Neural cell (in vitro differentiated cells): Measurements from ENCODE around the gene GEMIN2. TPM values are rescaled to one million over a fixed set of nuclear protein-coding genes. Genes with fewer than 3 reads are reported as not detected.

Experiments
- H2AFZ ChIP-seq: fragments of 200-600, 300-800 bp; sonication (generic), shearing (Covaris generic); 2 replicates; pipeline ENCODE4 v1.6.0; 2014; ENCODE audit warnings: low read depth, mild to moderate bottlenecking, antibody characterized with exemption, low read length, moderate library complexity
- H3F3A ChIP-seq: fragments of 200-600 bp; shearing (Covaris generic); 2 replicates; pipeline ENCODE4 v1.6.1; 2016; ENCODE audit warnings: mild to moderate bottlenecking, moderate library complexity, mixed read lengths, antibody characterized with exemption, low read length; ENCODE audit not compliant: insufficient read depth, poor library complexity, severe bottlenecking
- H3K27ac ChIP-seq: fragments of 200-600, 300-800 bp; sonication (generic), shearing (Covaris generic); 2 replicates; pipeline ENCODE4 v1.5.1; 2014; ENCODE audit warnings: mild to moderate bottlenecking, low read length, moderate library complexity
- H3K27me3 ChIP-seq: fragments of 300-800, 200-600 bp; sonication (generic), shearing (Covaris generic); 2 replicates; pipeline ENCODE4 v1.6.0; 2014; ENCODE audit warnings: mild to moderate bottlenecking, low read depth, low read length, moderate library complexity; ENCODE audit not compliant: insufficient read depth
- H3K36me3 ChIP-seq: fragments of 300-800, 200-600 bp; sonication (generic), shearing (Covaris generic); 2 replicates; pipeline ENCODE4 v1.5.1; 2014; ENCODE audit warnings: mild to moderate bottlenecking, antibody characterized with exemption, low read length, moderate library complexity; ENCODE audit not compliant: insufficient read depth
- H3K4me2 ChIP-seq: fragments of 300-800, 200-600 bp; sonication (generic), shearing (Covaris generic); 2 replicates; pipeline ENCODE4 v1.6.0; 2014; ENCODE audit warnings: mild to moderate bottlenecking, low read length
- H3K4me3 ChIP-seq: fragments of 300-800, 200-600 bp; sonication (generic), shearing (Covaris generic); 2 replicates; pipeline ENCODE4 v1.5.1; 2014; ENCODE audit warnings: mild to moderate bottlenecking, low read length, moderate library complexity
- H3K79me2 ChIP-seq: fragments of 200-600 bp; shearing (Covaris generic); replicated peaks from 2 replicates; pipeline ENCODE4 v1.6.0; 2014; ENCODE audit warnings: mild to moderate bottlenecking, low read length, moderate library complexity; ENCODE audit not compliant: insufficient read depth
- H3K9ac ChIP-seq: fragments of 300-800, 200-600 bp; sonication (generic), shearing (Covaris generic); 2 replicates; pipeline ENCODE4 v1.6.1; 2016; ENCODE audit warnings: mild to moderate bottlenecking, low read length, mixed read lengths
- H3K9me2 ChIP-seq: fragments of 200-600 bp; shearing (Covaris generic); 2 replicates; pipeline ENCODE4 v1.6.1; 2016; ENCODE audit warnings: mild to moderate bottlenecking, low read length, mixed read lengths; ENCODE audit not compliant: insufficient read depth
- H3K9me3 ChIP-seq: fragments of 200-600, 300-800 bp; sonication (generic), shearing (Covaris generic); 2 replicates; pipeline ENCODE4 v1.6.1; 2016; ENCODE audit warnings: mild to moderate bottlenecking, mixed run types, low read length, moderate library complexity, mixed read lengths
- H4K20me1 ChIP-seq: fragments of 200-600 bp; shearing (Covaris generic); 2 replicates; pipeline ENCODE4 v1.6.1; 2016; ENCODE audit warnings: mild to moderate bottlenecking, mixed run types; ENCODE audit not compliant: insufficient read depth
- CTCF ChIP-seq: fragments of 450-650 bp; IDR thresholded peaks from 2 replicates; pipeline ENCODE4 v1.5.1; 2014; ENCODE audit warnings: antibody characterized with exemption, mild to moderate bottlenecking, moderate library complexity; ENCODE audit not compliant: poor library complexity, severe bottlenecking
- EP300 ChIP-seq: fragments of 450-650 bp; conservative IDR thresholded peaks from 2 replicates; pipeline ENCODE4 v1.6.1; 2014; ENCODE audit warnings: antibody characterized with exemption, mild to moderate bottlenecking, moderate library complexity; ENCODE audit not compliant: poor library complexity, severe bottlenecking
- EZH2 ChIP-seq: fragments of 200-600, 300-800 bp; shearing (Covaris generic), sonication (generic); IDR thresholded peaks from 2 replicates; pipeline ENCODE4 v1.6.1; 2014; ENCODE audit warnings: antibody characterized with exemption, low read length, borderline replicate concordance, mild to moderate bottlenecking; ENCODE audit not compliant: insufficient read depth, poor library complexity, severe bottlenecking
- POLR2AphosphoS5 ChIP-seq: IDR thresholded peaks from 2 replicates; pipeline ENCODE4 v1.6.1; 2012
- RAD21 ChIP-seq: fragments of 450-650 bp; conservative IDR thresholded peaks from 2 replicates; pipeline ENCODE4 v1.6.1; 2014; ENCODE audit warnings: antibody characterized with exemption, mild to moderate bottlenecking, moderate library complexity
- REST ChIP-seq: IDR thresholded peaks from 2 replicates; pipeline ENCODE4 v1.6.1; 2012; ENCODE audit warnings: borderline replicate concordance
- SMC3 ChIP-seq: fragments of 450-650 bp; conservative IDR thresholded peaks from 2 replicates; pipeline ENCODE4 v1.6.1; 2014; ENCODE audit warnings: antibody characterized with exemption, mild to moderate bottlenecking, moderate library complexity; ENCODE audit not compliant: poor library complexity
- polyA plus RNA-seq: library from polyadenylated mRNA; depleted of rRNA; stranded (reverse); fragments of >200 nt; gene quantifications from 2 replicates; pipeline ENCODE4 v1.2.3, GENCODE V29; 2014

GEMIN2 gene
- polyA plus RNA-seq, 1 donor from 2014 or later: 88.2 TPM

GRCh38 chr14:39108791-39109190 lies 5.3 kb upstream of the GEMIN2 start:
- H4K20me1 ChIP-seq: no peaks in the 10 kb centered on the region
- no peaks in the 10 kb centered on the region for H3K9me2 ChIP-seq
- no peak overlapping the region for H3K27ac ChIP-seq
- H3K9me3 ChIP-seq: no peaks in the 10 kb centered on the region
- H2AFZ ChIP-seq: no peak overlapping the region
- H3K4me2 ChIP-seq: no peak overlapping the region
- TF ChIP-seq CTCF (no peak), EZH2 (no peak), REST (no peak), RAD21 (no peak), EP300 (no peak), POLR2AphosphoS5 (no peak)
- no peak overlapping the region for H3K4me3 ChIP-seq
- H3K27me3 ChIP-seq: no peaks in the 10 kb centered on the region
- no peak overlapping the region for H3K9ac ChIP-seq
- H3K36me3 ChIP-seq: no peaks in the 10 kb centered on the region
- H3F3A ChIP-seq: no peaks in the 10 kb centered on the region
- peaks cover 2% of the 10 kb centered on the region for H3K79me2 ChIP-seq

- no peaks in the 10 kb centered on the region for H3K9me2 ChIP-seq
- no peak for TF ChIP-seq SMC3
- TF ChIP-seq CTCF: no peak
- H3K36me3 ChIP-seq: no peaks in the 10 kb centered on the region
- no peak overlapping the region for H3K9ac ChIP-seq
- peaks cover 7% of the 10 kb centered on the region for H3K79me2 ChIP-seq
- no peak overlapping the region for H2AFZ ChIP-seq
- H3K4me2 ChIP-seq: no peak overlapping the region
- no peaks in the 10 kb centered on the region for H3F3A ChIP-seq
- no peaks in the 10 kb centered on the region for H3K9me3 ChIP-seq
- H3K27ac ChIP-seq: no peak overlapping the region
- H3K4me3 ChIP-seq: no peak overlapping the region
- no peaks in the 10 kb centered on the region for H4K20me1 ChIP-seq
- no peaks in the 10 kb centered on the region for H3K27me3 ChIP-seq
Observed at GRCh38 chr14:39109893-39110715, 4.0 kb upstream of the GEMIN2 start.
